ENCODE results near the gene TMEM39A.

- TF ChIP-seq POLR2A (IDR thresholded peaks at IDR 0.05) (no peak), POLR2AphosphoS5 (IDR thresholded peaks at IDR 0.05) (no peak), CTCF (IDR thresholded peaks at IDR 0.05) (no peak), EP300 (IDR thresholded peaks at IDR 0.05) (no peak)
These were observed 66.5 kb downstream of the TMEM39A start for GRCh38 chr3:119396870-119397269.
